Stimulated activated CD4-positive, alpha-beta T cell treated with anti-CD3 and anti-CD28 coated beads, TNF-alpha, amount 100 ng/mL, for 4 hours (primary cell): ENCODE data around the gene SEC22A.
"Not testable (repeated sequence)": the region's sequence is repeated elsewhere in the genome, so short reads cannot be mapped to it uniquely, and the experiment has no call there.

Experiments used
- DNase-seq, 3 experiments: peaks; one replicate each; pipeline ENCODE4 v3.0.0-alpha.2; 2020; ENCODE audit warnings: low read depth in 3 of 3

Gene SEC22A

GRCh38 chr3:123180791-123181190 lies 21.0 kb upstream of the SEC22A start:
- DNase-seq: no peak

- no peak for DNase-seq
Measured at GRCh38 chr3:123186695-123187094, 15.0 kb upstream of the SEC22A start.

DNA sequence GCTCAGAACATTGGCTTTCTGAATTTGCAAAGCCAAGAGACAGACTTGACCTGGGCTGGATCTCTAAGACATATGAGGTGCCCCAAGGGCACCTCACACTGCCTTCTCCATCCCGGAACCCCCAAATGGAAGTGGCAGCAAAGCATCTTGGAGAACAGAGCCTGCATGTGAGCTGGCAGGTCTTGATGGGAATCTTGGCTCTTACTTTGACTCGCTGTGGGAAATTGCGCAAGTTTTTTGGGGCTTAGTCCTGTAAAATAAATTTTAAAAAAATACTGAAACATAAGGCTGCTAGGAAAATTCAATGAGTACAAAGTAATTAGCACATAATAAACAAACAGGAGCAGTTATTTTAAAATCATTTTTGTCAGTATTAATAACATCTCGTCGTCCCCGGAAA lies 13.7 kb upstream of the SEC22A start:
- DNase-seq: no peak

DNA sequence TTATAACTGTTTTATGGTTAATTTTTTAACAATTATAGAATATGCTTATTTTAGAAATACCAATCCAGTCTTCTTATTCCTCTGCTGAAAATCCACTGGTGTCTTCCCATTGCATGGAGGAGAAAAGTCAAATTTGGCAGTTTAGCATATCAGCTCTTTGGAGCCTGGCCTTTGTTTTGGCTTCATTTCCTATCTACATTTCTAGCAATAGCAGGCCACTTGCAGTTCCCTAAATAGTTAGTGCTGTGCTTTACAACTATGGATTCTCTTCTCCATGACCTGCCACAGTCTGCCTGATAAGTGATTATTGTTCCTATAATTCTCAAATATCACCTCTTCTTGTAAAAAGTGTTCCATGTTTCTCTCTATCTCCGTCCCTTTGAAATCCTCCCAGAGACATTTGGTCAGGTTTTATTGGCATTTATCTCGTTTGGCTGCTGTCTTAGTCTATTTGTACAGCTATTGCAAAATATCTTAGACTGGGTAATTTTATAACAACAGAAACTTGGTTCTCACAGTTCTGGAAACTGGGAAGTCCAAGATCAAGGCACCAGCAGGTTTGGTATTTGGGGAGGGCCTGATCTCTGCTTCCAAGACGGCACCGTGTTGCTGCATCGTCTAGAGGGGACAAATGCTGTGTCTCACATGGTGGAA lies 8.2 kb upstream of the SEC22A start:
- no peak for DNase-seq

- no peak for DNase-seq
Measured at GRCh38 chr3:123194552-123194951, 7.2 kb upstream of the SEC22A start.

GRCh38 chr3:123198372-123198771 lies 3.4 kb upstream of the SEC22A start:
- DNase-seq: no peak

- DNase-seq: no peak
Measured at GRCh38 chr3:123201223-123201556, 553 bp upstream of the SEC22A start.

GRCh38 chr3:123202451-123202850 lies 708 bp downstream of the SEC22A start:
- DNase-seq: no peak

DNA sequence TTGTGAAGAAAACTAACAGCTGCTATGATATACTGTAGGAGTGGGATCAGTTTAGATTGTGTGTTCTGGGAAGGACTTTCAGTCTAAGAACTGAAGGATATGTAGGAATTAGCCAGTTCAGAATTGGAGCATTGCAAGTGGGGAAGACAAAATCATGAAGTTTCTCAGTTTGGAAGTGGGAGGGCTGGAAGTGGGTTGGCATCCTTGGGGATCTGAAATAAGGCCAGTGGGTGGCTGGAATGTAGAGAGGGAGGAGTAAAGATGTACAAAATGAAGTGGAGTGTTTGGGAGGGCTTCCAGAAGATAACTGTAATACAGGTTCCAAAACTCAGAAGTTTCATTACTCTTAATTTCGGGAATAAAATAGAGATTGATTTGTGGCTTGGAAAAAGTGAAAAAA lies 17.2 kb downstream of the SEC22A start:
- no peak for DNase-seq

GRCh38 chr3:123221369-123221768 lies 19.6 kb downstream of the SEC22A start:
- not testable (repeated sequence) for DNase-seq

DNA sequence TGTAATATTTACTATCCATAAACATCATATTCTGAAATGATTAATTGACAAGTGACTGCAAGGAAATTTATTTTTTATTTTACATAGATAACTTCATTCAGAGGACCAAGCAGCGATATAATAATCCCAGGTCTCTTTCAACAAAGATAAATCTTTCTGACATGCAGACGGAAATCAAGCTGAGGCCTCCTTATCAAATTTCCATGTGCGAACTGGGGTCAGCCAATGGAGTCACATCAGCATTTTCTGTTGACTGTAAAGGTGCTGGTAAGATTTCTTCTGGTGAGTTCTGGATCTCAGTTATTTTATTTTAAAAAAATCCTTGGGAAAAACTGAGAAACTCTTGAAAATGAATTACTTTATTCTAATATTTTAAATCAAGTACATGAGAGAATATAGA lies 23.3 kb downstream of the SEC22A start:
- no peak for DNase-seq

DNA sequence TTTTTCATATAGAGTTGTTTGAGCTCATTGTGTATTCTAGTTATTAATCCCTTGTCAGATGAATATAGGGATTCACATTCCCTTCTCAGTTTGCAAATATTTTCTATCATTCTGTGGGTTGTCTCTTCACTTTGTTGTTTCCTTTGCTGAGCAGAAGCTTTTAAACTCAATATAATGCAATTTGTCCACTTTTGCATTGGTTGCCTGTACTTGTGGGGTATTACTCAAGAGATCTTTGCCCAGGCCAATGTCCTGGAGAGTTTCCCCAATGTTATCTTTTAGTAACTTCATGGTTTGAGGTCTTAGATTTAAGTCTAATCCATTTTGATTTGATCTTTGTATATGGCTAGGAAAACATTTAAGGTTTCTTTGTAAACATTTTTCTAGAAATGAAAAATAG lies 24.8 kb downstream of the SEC22A start:
- DNase-seq: no peak

DNA sequence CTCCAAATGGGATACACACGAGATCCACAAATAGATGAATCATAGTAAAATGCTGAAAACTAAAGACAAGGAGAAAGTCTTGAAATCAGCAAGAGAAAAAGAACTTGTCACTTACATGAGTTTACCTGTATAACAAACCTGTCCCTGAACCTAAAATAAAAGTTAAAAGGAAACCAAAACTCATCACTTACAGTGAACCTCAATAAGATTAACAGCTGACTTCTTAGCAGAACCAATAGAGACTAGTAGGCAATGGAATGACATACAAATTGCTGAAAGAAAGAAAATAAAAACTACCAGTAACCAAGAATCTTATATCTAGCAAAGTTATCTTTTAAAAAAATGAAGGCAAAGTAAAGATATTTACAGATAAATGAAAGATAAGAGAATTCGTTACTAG lies 27.4 kb downstream of the SEC22A start:
- no peak for DNase-seq

DNA sequence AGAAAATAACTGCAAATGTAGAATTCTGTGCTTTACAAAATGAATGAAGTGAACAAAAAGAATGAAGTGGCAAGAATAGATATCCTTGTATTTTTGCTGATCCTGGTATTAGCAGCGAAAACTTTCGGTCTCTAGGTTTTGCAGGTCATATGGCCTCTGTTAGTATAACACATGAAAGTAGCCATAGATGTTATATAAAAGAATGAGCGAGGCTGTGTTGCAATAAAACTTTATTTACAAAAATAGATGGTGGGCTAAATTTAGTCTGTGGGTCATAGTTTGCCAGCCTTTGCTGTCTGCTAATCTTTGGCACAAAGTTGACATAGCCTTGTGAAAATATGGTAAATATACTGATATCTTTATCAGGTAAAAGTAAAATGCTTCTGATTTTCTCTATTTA lies 35.2 kb downstream of the SEC22A start:
- DNase-seq: no peak

DNA sequence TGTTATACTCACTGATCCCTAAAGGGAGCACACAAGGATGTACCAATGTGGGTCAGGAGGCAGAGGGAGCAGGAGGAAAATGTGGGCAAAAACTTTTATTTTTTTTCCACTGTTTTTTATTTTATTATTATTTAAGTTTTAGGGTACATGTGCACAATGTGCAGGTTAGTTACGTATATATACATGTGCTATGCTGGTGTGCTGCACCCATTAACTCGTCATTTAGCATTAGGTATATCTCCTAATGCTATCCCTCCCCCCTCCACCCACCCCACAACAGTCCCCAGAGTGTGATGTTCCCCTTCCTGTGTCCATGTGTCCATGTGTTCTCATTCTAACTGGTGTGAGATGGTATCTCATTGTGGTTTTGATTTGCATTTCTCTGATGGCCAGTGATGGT lies 37.4 kb downstream of the SEC22A start:
- not testable (repeated sequence) for DNase-seq

DNA sequence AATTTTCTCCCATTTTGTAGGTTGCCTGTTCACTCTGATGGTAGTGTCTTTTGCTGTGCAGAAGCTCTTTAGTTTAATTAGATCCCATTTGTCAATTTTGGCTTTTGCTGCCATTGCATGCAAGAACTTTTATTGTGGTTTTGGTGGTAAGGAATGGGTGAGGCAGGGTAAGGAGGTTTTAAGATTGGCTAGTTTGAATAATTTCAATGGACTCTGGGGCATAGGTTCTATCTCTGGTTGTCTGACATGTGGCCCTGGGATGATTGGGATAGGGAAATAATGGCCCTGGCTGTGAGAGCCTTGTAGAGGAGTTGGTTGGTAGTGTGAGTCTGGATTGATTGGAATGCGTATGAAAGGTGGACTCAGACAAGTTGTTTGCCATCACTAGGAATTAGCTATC lies 38.0 kb downstream of the SEC22A start:
- DNase-seq: no peak

DNA sequence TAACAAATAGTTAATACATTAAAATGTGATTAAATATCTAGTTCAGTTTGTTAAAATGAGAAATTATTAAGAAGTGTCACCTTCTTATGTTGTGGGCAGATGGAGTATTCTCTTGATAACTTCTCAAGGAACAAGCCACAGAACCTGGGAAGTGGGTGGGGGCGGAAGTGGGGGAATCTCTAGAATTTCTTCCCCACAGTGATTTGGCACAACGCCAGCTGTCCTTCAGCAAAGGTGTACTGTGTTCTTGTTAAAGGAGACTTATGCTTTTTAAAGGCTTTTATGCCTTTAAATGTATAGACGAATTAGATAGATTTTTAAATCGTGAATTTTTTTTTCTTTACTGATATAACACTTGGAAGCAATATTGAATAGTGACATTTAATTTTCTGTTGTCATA lies 42.4 kb downstream of the SEC22A start:
- DNase-seq: peak in 1 of 3 experiments; percentile 17

DNA sequence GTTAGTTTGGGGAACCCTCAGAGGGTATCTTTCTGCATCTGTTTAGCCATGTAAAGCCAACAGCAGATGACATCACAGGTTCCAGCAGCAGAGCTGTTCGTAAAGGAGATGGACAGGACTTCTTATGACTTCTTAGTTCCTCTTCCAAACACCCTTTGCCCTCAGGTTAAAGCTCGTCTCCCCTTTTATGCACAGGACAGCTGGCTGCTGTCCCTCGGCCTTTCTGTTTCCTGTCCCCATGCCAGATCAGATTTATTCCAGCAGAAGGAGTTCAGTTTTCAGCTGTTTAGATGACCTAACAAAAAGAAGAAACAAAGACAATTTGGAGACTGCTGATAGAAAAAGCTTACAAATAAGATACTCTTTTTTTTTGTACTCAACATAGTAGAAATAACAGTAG lies 45.1 kb downstream of the SEC22A start:
- no peak for DNase-seq

DNA sequence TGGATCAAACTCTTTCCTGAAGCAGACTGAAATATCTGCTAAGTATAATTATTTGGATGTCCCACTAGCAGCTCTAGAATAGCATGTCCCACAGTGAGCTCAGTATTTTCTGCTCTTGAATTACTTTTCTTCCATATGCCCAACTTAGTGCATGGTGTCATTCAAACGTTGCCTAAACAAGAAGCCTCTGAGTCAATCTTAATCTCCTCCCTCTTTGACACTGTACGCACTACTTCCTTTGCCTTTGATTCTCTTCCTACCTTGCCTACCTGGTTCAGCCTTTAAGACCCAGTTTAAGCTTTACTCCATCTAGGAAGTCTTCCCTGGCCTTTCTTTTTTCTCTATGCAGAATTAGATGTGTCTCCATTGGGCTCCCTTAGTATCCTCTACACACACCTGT lies 54.5 kb downstream of the SEC22A start:
- no peak for DNase-seq

GRCh38 chr3:123258359-123258758 lies 56.6 kb downstream of the SEC22A start:
- no peak for DNase-seq

GRCh38 chr3:123258811-123259420 lies 57.2 kb downstream of the SEC22A start:
- no peak for DNase-seq

DNA sequence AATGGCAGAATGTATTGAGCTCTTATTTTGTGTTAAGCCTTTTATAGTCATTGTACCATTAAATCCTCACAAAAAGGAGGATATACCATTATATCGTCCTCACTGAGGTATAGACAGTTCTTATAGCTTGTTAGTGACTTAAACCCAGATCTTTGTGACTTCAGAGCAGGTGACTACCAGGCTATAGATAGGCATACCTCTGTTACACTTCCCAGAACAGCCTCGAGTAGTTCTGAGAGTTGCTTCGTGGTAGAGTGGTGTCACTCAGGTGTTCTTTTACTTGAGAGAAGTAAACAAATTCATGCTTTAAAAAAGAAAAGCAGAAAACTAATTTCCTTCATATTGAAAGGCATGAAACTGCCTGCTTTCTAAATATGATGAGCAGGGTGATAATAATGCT lies 59.9 kb downstream of the SEC22A start:
- no peak for DNase-seq

DNA sequence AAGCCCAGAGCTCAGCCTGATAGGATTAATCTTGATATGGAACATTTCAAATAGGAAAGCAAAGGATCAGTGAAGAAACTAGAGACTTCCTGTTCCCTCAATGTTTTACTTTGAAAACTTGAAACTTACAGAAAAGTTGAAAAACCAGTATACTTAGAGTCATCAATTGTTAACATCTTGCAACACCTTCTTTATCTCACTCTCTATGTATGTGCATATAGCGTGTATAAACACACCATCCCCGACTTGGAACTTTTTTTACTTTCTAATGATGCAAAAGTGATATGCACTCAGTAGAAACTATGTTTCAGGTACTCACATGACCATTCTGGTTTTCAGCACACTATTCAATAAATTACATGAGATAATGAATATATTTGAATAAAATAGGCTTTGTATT lies 60.5 kb downstream of the SEC22A start:
- DNase-seq: no peak

DNA sequence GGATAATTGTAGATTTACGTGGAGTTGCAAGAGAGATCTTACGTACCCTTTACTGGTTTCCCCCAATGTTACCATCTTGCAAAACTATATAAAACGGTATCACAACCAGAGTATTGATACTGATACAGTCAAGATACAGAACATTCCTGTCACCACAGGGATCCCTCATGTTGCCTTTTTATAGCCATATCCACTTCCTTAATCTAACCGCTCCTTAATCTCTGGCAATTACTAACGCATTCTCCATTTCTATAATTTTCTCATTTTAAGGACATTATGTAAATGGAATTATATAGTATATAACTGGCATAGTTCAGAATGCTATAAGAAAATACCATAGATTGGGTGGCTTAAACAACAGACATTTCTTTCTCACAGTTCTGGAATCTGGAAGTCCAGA lies 61.1 kb downstream of the SEC22A start:
- DNase-seq: no peak
